HTERT RPE-1 (cell line): Measurements from ENCODE around the gene PLXNB1.

Source experiments
- in situ Hi-C: fragments of 300-500 bp; cut with MboI; formaldehyde crosslinking; loops from 4 replicates; pipeline ENCODE4 v1.14.3; 2020; ENCODE audit warnings: low sequenced_read_pairs

Gene PLXNB1

GRCh38 chr3:48372862-48373435 lies 56.9 kb downstream of the PLXNB1 start:
- in situ Hi-C loops: no loop called here

- in situ Hi-C loops: no loop called here
These were observed 57.5 kb downstream of the PLXNB1 start for GRCh38 chr3:48372377-48372770.

- in situ Hi-C loops: no loop called here
These were observed 58.1 kb downstream of the PLXNB1 start, which contains the start of gene FBXW12 for GRCh38 chr3:48371651-48372376. TSS of gene FBXW12 (plus strand) at chr3:48372219. CDS start at chr3:48372768, 549 bp downstream.

- in situ Hi-C loops: no loop called here
These were observed 59.6 kb downstream of the PLXNB1 start for GRCh38 chr3:48370333-48370713.

DNA sequence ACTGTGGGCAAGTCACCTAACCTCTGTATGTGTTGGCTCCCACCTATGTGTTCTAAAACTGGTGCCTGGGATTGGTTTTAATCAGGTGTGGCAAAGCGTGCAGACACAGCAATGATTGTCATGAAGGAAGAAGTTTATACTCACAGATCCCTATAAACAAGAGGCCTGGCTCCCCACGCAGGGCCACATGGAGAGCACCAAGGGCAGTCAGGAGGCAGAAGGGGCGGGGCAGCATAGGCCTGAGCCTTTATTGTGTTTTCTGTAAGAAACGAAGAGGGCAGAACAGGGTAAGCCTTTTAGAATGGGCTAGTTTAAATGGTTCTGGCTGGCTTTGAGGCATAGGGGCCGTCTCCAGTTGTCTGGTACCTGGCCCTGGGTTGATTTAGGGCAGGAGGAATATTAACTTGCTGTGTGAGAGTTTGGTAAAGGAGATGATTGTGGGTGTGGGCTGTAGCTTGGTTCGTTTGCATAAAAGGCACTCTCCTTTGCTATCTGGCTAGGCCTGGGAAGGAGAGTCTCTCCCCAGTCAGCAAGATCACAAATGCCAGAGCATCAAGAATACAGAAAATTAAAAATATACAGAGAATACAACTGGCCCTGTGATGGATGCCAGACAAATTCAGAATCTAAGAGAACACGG lies 60.1 kb downstream of the PLXNB1 start:
- in situ Hi-C loops: no loop called here

GRCh38 chr3:48367201-48367600 lies 62.7 kb downstream of the PLXNB1 start:
- in situ Hi-C loops: no loop called here

DNA sequence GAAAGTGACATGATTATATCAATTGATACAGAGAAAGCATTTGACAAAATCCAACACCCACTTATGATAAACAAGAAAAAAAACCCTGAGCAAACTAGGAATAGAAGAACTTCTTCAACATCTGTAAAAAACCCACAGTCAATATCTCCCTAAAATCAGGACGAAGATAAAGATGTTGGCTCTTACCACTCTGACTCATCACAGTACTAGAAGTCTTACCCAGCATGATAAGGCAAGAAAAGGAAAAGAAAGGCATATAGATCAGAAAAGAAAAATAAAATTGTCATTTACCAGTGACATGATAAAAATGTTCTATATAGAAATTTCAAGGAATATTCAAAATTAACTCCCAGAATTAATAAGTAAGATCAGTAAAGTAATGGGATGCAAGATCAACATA lies 65.0 kb downstream of the PLXNB1 start:
- in situ Hi-C loops: no loop called here

GRCh38 chr3:48361928-48362327 lies 68.0 kb downstream of the PLXNB1 start:
- in situ Hi-C loops: no loop called here

DNA sequence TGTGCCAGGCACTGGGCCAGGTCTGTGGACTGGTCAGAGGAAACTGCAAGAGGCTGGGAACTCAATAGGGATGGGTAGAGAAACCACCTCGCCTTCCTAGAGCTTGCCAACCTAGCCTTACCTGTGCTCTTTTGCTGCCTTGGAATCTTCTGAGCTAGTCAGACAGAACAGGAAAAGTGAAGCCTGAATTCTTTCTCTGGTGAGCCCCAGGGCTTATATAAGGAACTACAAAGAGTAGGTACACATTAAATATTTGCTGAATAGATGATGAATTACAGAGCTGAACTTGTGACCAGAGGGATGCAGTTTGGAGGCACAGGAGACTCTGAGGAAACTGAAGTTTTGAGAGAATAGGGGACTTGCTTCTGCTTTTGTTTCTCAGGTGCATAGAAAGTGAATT lies 73.5 kb downstream of the PLXNB1 start:
- in situ Hi-C loops: no loop called here

- in situ Hi-C loops: no loop called here
These were observed 75.9 kb downstream of the PLXNB1 start for GRCh38 chr3:48353987-48354386.
